Endothelial cell of umbilical vein (primary cell): ENCODE data around the gene LSG1. TPM values are rescaled to one million over a fixed set of nuclear protein-coding genes. Genes with fewer than 3 reads are reported as not detected.

ENCODE experiments used
- BruUV-seq: library from RNA; stranded (reverse); fragments of 400-500 nt; replicated peaks from 2 replicates; lab custom pipeline; 2021; lab: Mats Ljungman, UMichigan
- CTCF ChIA-PET: fragments of 300-600, 350-600 bp; sonication (Branson Sonifier 250); formaldehyde crosslinking; loops from one replicate; lab custom pipeline; 2021; ENCODE audit warnings: antibody characterized with exemption, inconsistent platforms; lab: Charles Lee
- POLR2A ChIA-PET: fragments of 300-600, 350-600 bp; sonication (Branson Sonifier 250); formaldehyde crosslinking; loops from one replicate; lab custom pipeline; 2021; ENCODE audit warnings: antibody characterized with exemption, inconsistent platforms; lab: Charles Lee
- DNase-seq: peaks from one replicate; pipeline ENCODE4 v3.0.0-alpha.2; 2011; ENCODE audit warnings: low read depth, low spot score
- FAIRE-seq: peaks from 2 replicates; lab custom pipeline; 2011; peaks lifted over from hg19 to GRCh38; lab: Jason Lieb, UNC
- H2AFZ ChIP-seq: 2 replicates; pipeline ENCODE4 v1.6.0; 2012; ENCODE audit warnings: low read depth, low read length, control low read depth, inconsistent platforms
- H3K27ac ChIP-seq: 2 replicates; pipeline ENCODE4 v1.5.1; 2011; ENCODE audit warnings: low read depth, mild to moderate bottlenecking, control low read depth, low read length, moderate library complexity; ENCODE audit not compliant: insufficient read depth
- H3K27me3 ChIP-seq, 2 experiments: 2 replicates each; pipeline versions ENCODE4 v1.6.0 to v1.6.1; 2011; ENCODE audit warnings: low read length in 2 of 2, mixed read lengths in 1 of 2; ENCODE audit not compliant: control insufficient read depth in 2 of 2, insufficient read depth in 2 of 2
- H3K36me3 ChIP-seq, 2 experiments: 2 replicates in 1 of 2; 3 replicates in 1 of 2; pipeline ENCODE4 v1.5.1; 2011; ENCODE audit warnings: low read length in 2 of 2, mild to moderate bottlenecking in 1 of 2, moderate library complexity in 1 of 2; ENCODE audit not compliant: control insufficient read depth in 2 of 2, insufficient read depth in 2 of 2; ENCODE audit errors: extremely low read depth in 1 of 2
- H3K4me1 ChIP-seq: 3 replicates; pipeline ENCODE4 v1.5.1; 2011; ENCODE audit warnings: mild to moderate bottlenecking, low read length; ENCODE audit not compliant: control insufficient read depth, insufficient read depth; ENCODE audit errors: extremely low read depth
- H3K4me2 ChIP-seq: 2 replicates; pipeline ENCODE4 v1.6.1; 2011; ENCODE audit warnings: low read length, control low read depth, mixed read lengths; ENCODE audit not compliant: insufficient read depth
- H3K4me3 ChIP-seq, 3 experiments: fragments of 200-600 bp in 1 of 3; sonication (generic), shearing (Covaris generic) in 1 of 3; replicated peaks in 1 of 3; 2 replicates each; pipeline ENCODE4 v1.5.1; 2011 to 2016; ENCODE audit warnings: control low read depth in 3 of 3, low read length in 3 of 3, mild to moderate bottlenecking in 2 of 3, inconsistent platforms in 1 of 3, low read depth in 1 of 3, moderate library complexity in 1 of 3; ENCODE audit not compliant: insufficient read depth in 1 of 3
- H3K79me2 ChIP-seq: 2 replicates; pipeline ENCODE4 v1.6.0; 2012; ENCODE audit warnings: low read length, inconsistent platforms; ENCODE audit not compliant: control insufficient read depth, insufficient read depth
- H3K9ac ChIP-seq: replicated peaks from 2 replicates; pipeline ENCODE3; 2011; ENCODE audit warnings: low read length, control low read depth; ENCODE audit not compliant: insufficient read depth; ENCODE audit errors: extremely low read depth
- H3K9me1 ChIP-seq: replicated peaks from 3 replicates; pipeline ENCODE4 v1.6.0; 2011; ENCODE audit warnings: mild to moderate bottlenecking, low read length; ENCODE audit not compliant: control insufficient read depth, insufficient read depth; ENCODE audit errors: extremely low read depth
- H3K9me3 ChIP-seq: replicated peaks from 2 replicates; pipeline ENCODE4 v1.5.1; 2012; ENCODE audit warnings: low read length, inconsistent platforms; ENCODE audit not compliant: control insufficient read depth, insufficient read depth
- H4K20me1 ChIP-seq: replicated peaks from 2 replicates; pipeline ENCODE3; 2011; ENCODE audit warnings: mild to moderate bottlenecking, low read length; ENCODE audit not compliant: control insufficient read depth, insufficient read depth; ENCODE audit errors: extremely low read depth
- CTCF ChIP-seq, 2 donors: IDR thresholded peaks; 1 replicate in 1 of 2; 2 replicates in 1 of 2; pipeline ENCODE4 v1.5.1; 2011; ENCODE audit warnings: low read length in 2 of 2, mild to moderate bottlenecking in 2 of 2, moderate library complexity in 2 of 2, control low read depth in 1 of 2, inconsistent platforms in 1 of 2, low read depth in 1 of 2; ENCODE audit not compliant: insufficient read depth in 1 of 2; ENCODE audit errors: extremely low read depth in 1 of 2
- EZH2 ChIP-seq: IDR thresholded peaks from 2 replicates; pipeline ENCODE4 v1.6.1; 2012; ENCODE audit warnings: borderline replicate concordance, low read depth, mild to moderate bottlenecking, moderate library complexity, low read length, inconsistent platforms; ENCODE audit not compliant: severe bottlenecking
- GATA2 ChIP-seq: IDR thresholded peaks from 2 replicates; pipeline ENCODE4 v1.7.0; 2011; ENCODE audit warnings: low read depth, mild to moderate bottlenecking, moderate library complexity, mixed read lengths, low read length; ENCODE audit not compliant: insufficient read length, insufficient read depth
- JUN ChIP-seq: IDR thresholded peaks from 2 replicates; pipeline ENCODE4 v1.6.1; 2011; ENCODE audit warnings: borderline replicate concordance, low read depth; ENCODE audit not compliant: insufficient read length, insufficient read depth
- MAX ChIP-seq: IDR thresholded peaks from 2 replicates; pipeline ENCODE4 v1.6.1; 2011; ENCODE audit not compliant: insufficient read depth, insufficient read length
- POLR2AphosphoS5 ChIP-seq: IDR thresholded peaks from 2 replicates; pipeline ENCODE4 v1.6.1; 2012; ENCODE audit warnings: low read depth, mild to moderate bottlenecking, control low read depth, low read length, moderate library complexity; ENCODE audit not compliant: insufficient read depth
- dilution Hi-C: fragments of 300-500 bp; cut with MboI; formaldehyde crosslinking; loops from one replicate; pipeline ENCODE4 v1.15.0; 2019; ENCODE audit warnings: low sequenced_read_pairs; ENCODE audit not compliant: extremely low pct_ligation_motif_present
- intact Hi-C: fragments of 100-400 bp; cut with micrococcal nuclease; formaldehyde crosslinking; loops from one replicate; pipeline ENCODE4 v1.10.0; 2022
- polyA plus RNA-seq, 4 experiments: library from polyadenylated mRNA; depleted of rRNA in 3 of 4; stranded (reverse) in 3 of 4; unstranded in 1 of 4; fragments of >200 nt; gene quantifications; 2 replicates each; pipeline versions ENCODE4 v1.2.1 to v1.2.3, GENCODE V29; 2011 to 2012; ENCODE audit warnings: missing spikeins in 1 of 4
- total RNA-seq: library from RNA; stranded (reverse); gene quantifications from 2 replicates; pipeline ENCODE4 v1.2.3, GENCODE V29; 2021

Gene LSG1
- total and polyA plus RNA-seq, 2 donors (not counting 3 experiments of a cell fraction or from before 2014, with no cell fraction given) = 50.0 to 52.7 TPM

- no peak for FAIRE-seq
- Histone ChIP-seq H3K9me3 (no peaks in the 10 kb centered on the region), H3K4me3 (no peak overlapping the region), H3K4me1 (no peaks in the 10 kb centered on the region), H3K9me1 (no peaks in the 10 kb centered on the region), H3K27ac (no peak overlapping the region), H4K20me1 (no peaks in the 10 kb centered on the region), H2AFZ (no peak overlapping the region), H3K9ac (no peak overlapping the region), H3K27me3 (no peaks in the 10 kb centered on the region), H3K4me2 (no peak overlapping the region), H3K79me2 (no peaks in the 10 kb centered on the region), H3K36me3 (peaks cover 15 to 51% of the 10 kb centered on the region in 2 experiments)
- TF ChIP-seq POLR2AphosphoS5 = no peak
- no peak for TF ChIP-seq JUN
- ChIA-PET POLR2A (no interaction called here), CTCF (interaction anchor here (1.1 kb wide), 1 partner anchor 8 kb away, joined by 14 read pairs; no protein-coding TSS in a partner anchor)
- intact Hi-C loops = no loop called here
- no TSS peak for BruUV-seq
- dilution Hi-C loops = no loop called here
- no peak for DNase-seq
These were observed 69.3 kb downstream of the LSG1 start for GRCh38 chr3:194602669-194603171.

- intact Hi-C loops = no loop called here
- CTCF ChIA-PET = no interaction called here
- no peak for DNase-seq
These were observed 73.0 kb downstream of the LSG1 start for GRCh38 chr3:194598771-194599557.

More at GRCh38 chr3:194598771-194599557, 73.0 kb downstream of the LSG1 start:
- H3K79me2 ChIP-seq = no peaks in the 10 kb centered on the region
- peaks cover 3% of the 10 kb centered on the region for H3K4me1 ChIP-seq
- H3K9ac ChIP-seq = no peak overlapping the region
- POLR2A ChIA-PET = no interaction called here
- dilution Hi-C loops = no loop called here
- no peaks in the 10 kb centered on the region for H3K27me3 ChIP-seq
- no peak for FAIRE-seq
- H3K4me3 ChIP-seq = no peak overlapping the region
- no TSS peak for BruUV-seq
- peaks cover 11 to 45% of the 10 kb centered on the region in 2 experiments for H3K36me3 ChIP-seq
- no peaks in the 10 kb centered on the region for H3K9me1 ChIP-seq
- no peaks in the 10 kb centered on the region for H4K20me1 ChIP-seq
- no peak for TF ChIP-seq POLR2AphosphoS5
- no peak for TF ChIP-seq JUN
- TF ChIP-seq CTCF (IDR thresholded peaks at IDR 0.05; ENCODE audit: extremely low read depth in 1 of 2, insufficient read depth in 1 of 2, low read depth in 1 of 2, low read length in 2 of 2) = no peak
- TF ChIP-seq EZH2 = no peak
- TF ChIP-seq MAX = no peak
- TF ChIP-seq GATA2 = no peak
- no peak overlapping the region for H2AFZ ChIP-seq
- no peak overlapping the region for H3K4me2 ChIP-seq
- no peaks in the 10 kb centered on the region for H3K9me3 ChIP-seq
- no peak overlapping the region for H3K27ac ChIP-seq
